ENCODE measurements around the gene POU3F2.

GRCh38 chr6:98836962-98837944 is 2.9 kb downstream of the POU3F2 start:
- no peak for TF ChIP-seq CTCF (IDR thresholded peaks at IDR 0.05)
- no peak for TF ChIP-seq POLR2A (IDR thresholded peaks at IDR 0.05)
